ENCODE measurements around the gene ETS2. TPM values are rescaled to one million over a fixed set of nuclear protein-coding genes. Genes with fewer than 3 reads are reported as not detected.
A peak's percentile ranks its signal among the peaks of the same experiment; 100 is the strongest.

The ETS2 gene
- total RNA-seq (10 to 100 TPM; 25.8 to 35.6 TPM), polyA plus RNA-seq (ENCODE audit: insufficient read length in 2 of 2) (10 to 100 TPM; 31.5 to 32.2 TPM)
- long read RNA-seq, donor 1, transcript ETS2-202 (10 exons, 3,766 nt), result major isoform, 5 of 10 reads
- long read RNA-seq, donor 1, partial matches to known transcripts, result 5 of 10 reads
- long read RNA-seq, donor 1, other reads (novel, unspliced or antisense), result 0 of 10 reads
- long read RNA-seq, donor 2, partial matches to known transcripts, result 0 of 1 reads
- long read RNA-seq, donor 2, other reads (novel, unspliced or antisense), result 0 of 1 reads
- long read RNA-seq, donor 3, partial matches to known transcripts, result 0 of 4 reads
- long read RNA-seq, donor 3, other reads (novel, unspliced or antisense), result 0 of 4 reads
- long read RNA-seq, donor 4, transcript ETS2-202 (10 exons, 3,766 nt), result major isoform, 21 of 61 reads
- long read RNA-seq, donor 4, partial matches to known transcripts, result 40 of 61 reads
- long read RNA-seq, donor 4, other reads (novel, unspliced or antisense), result 0 of 61 reads

DNA sequence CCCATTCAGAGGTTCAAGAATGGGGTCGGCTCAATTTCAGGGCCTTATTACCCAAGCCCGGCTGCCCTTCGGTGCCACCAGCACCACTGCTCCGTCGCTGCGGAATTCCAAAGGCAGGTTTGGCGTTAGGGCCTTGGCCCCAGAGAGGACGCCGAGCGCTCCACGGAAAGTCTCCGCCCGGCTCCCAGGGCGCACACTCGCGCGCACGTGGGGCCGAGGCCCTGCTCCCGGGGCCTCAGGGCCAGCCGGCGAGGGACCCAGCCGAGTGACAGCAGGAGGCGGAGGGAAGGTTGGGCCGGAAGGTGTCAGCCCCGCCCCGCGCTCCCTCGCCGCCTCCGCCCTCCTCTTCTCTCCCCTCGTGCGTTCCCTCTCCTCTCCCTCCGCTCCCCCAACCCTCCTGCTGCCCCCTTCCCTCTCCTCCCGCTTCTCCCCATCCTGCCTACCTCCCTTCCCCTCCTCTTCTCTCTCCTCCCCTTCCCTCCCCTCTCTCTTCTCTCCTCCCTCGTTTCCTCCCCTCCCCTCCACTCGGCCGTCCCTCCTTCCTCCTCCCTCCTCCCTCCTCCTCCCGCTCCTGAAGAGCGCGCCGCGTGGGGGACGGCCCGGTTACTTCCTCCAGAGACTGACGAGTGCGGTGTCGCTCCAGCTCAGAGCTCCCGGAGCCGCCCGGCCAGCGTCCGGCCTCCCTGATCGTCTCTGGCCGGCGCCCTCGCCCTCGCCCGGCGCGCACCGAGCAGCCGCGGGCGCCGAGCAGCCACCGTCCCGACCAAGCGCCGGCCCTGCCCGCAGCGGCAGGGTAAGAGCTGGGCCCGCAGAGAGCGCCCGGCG, at the start of gene ETS2:
Gene ETS2 (plus strand): TSS at position 602 of the 825 bp plus-strand sequence. CDS start 4,106 bp downstream, outside the sequence.
- peak within 1 kb of the TSS; percentile 79 for H3K27ac ChIP-seq (ENCODE audit: low read depth, low read length)
- H3K36me3 ChIP-seq (ENCODE audit: control insufficient read depth, insufficient read depth, low read length), result no peaks in the 10 kb centered on the region
- peak within 1 kb of the TSS; percentile 66 for H3K4me3 ChIP-seq (ENCODE audit: low read depth, low read length)
- peak; percentile 69 to 97 (median 76) for DNase-seq (ENCODE audit: low read depth in 4 of 6, low spot score in 6 of 6)
- under 1% methylated on average over 76 of the region's 76 CpGs for WGBS (ENCODE audit: insufficient coverage)
- H3K4me1 ChIP-seq (ENCODE audit: control insufficient read depth, insufficient read depth, low read length), result peaks cover 17% of the 10 kb centered on the region
- H3K27me3 ChIP-seq (ENCODE audit: control insufficient read depth, insufficient read depth, low read length), result no peaks in the 10 kb centered on the region
- no peaks in the 10 kb centered on the region for H3K9me3 ChIP-seq (ENCODE audit: control insufficient read depth, insufficient read depth, low read length)

- Histone ChIP-seq H3K27ac (ENCODE audit: low read depth, low read length) (no peak overlapping the region), H3K9me3 (ENCODE audit: control insufficient read depth, insufficient read depth, low read length) (no peaks in the 10 kb centered on the region), H3K4me1 (ENCODE audit: control insufficient read depth, insufficient read depth, low read length) (peaks cover 4% of the 10 kb centered on the region), H3K27me3 (ENCODE audit: control insufficient read depth, insufficient read depth, low read length) (no peaks in the 10 kb centered on the region), H3K36me3 (ENCODE audit: control insufficient read depth, insufficient read depth, low read length) (no peaks in the 10 kb centered on the region), H3K4me3 (ENCODE audit: low read depth, low read length) (no peak overlapping the region)
- no CpG with 5 or more reads among the region's 3 CpGs for WGBS (ENCODE audit: insufficient coverage)
- no peak for DNase-seq (ENCODE audit: low read depth in 4 of 6, low spot score in 6 of 6)
These were observed 49.0 kb upstream of the ETS2 start for GRCh38 chr21:38756746-38757145.

GRCh38 chr21:38758501-38759214, 47.1 kb upstream of the ETS2 start:
- Histone ChIP-seq H3K9me3 (ENCODE audit: control insufficient read depth, insufficient read depth, low read length) (no peaks in the 10 kb centered on the region), H3K36me3 (ENCODE audit: control insufficient read depth, insufficient read depth, low read length) (no peaks in the 10 kb centered on the region), H3K27me3 (ENCODE audit: control insufficient read depth, insufficient read depth, low read length) (no peaks in the 10 kb centered on the region), H3K27ac (ENCODE audit: low read depth, low read length) (no peak overlapping the region), H3K4me3 (ENCODE audit: low read depth, low read length) (no peak overlapping the region), H3K4me1 (ENCODE audit: control insufficient read depth, insufficient read depth, low read length) (no peaks in the 10 kb centered on the region)
- no CpG with 5 or more reads among the region's 5 CpGs for WGBS (ENCODE audit: insufficient coverage)
- no peak for DNase-seq (ENCODE audit: low read depth in 4 of 6, low spot score in 6 of 6)

DNA sequence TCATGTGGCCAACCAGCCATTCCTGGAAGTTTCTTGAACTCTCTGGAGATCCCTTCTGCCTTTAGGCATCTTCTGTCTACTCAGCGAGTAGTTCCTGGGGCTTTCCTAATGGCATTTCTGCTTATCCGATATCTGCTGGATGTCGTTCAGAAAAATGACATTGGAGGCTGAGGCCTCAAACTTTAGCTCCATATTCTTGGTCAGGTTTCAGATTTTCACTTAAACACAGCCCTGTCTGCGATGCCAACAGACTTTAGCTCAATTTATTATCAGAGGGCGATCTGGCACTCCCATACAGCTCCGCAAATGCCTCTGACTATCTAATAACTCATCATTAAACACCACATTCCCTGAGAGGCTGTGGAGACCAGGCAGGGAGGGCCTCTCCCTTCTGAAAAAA, 46.3 kb upstream of the ETS2 start:
- WGBS (ENCODE audit: insufficient coverage), result 79% methylated on average over 5 of the region's 6 CpGs
- H3K4me1 ChIP-seq (ENCODE audit: control insufficient read depth, insufficient read depth, low read length), result no peaks in the 10 kb centered on the region

DNA sequence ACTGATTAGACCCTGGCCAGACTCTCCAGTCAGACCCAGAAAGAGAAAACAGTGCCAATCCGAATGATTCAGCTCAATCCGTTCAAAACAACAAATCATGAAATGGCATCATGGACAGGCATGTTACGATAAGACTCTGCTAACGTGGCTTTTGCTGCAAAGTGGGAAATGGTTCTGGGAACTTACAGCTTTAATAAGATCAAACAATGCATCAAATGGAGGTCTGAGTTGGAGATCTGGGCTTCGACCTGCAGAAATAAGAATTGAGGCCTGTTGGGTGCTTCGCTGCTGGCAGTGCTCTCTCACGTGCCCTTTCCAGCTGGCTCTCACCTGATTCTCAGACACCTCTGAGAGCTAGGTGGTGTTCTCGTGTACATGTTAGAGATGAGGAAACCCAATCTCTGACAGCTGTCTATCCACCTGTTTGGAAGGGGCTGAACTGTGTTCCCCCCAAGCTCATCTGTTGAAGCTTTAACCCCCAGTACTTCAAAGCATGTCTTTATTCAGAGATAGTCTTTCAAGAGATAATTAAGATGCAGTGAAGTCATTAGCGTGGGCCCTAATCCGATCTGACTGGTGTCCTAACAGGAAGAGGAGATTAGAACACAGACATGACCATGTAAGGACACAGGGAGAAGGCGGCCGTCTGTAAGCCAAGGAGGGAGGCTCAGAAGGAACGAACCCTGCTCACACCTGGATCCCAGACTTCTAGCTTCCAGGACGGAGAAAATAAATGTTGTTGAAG, 45.5 kb upstream of the ETS2 start:
- Histone ChIP-seq H3K27me3 (ENCODE audit: control insufficient read depth, insufficient read depth, low read length) (no peaks in the 10 kb centered on the region), H3K9me3 (ENCODE audit: control insufficient read depth, insufficient read depth, low read length) (no peaks in the 10 kb centered on the region), H3K4me1 (ENCODE audit: control insufficient read depth, insufficient read depth, low read length) (no peaks in the 10 kb centered on the region), H3K27ac (ENCODE audit: low read depth, low read length) (no peak overlapping the region), H3K36me3 (ENCODE audit: control insufficient read depth, insufficient read depth, low read length) (no peaks in the 10 kb centered on the region), H3K4me3 (ENCODE audit: low read depth, low read length) (no peak overlapping the region)
- DNase-seq (ENCODE audit: low read depth in 4 of 6, low spot score in 6 of 6), result no peak
- WGBS (ENCODE audit: insufficient coverage), result 82% methylated on average over 8 of the region's 14 CpGs

More for the DNA sequence above, 46.3 kb upstream of the ETS2 start:
- no peak for DNase-seq (ENCODE audit: low read depth in 4 of 6, low spot score in 6 of 6)
- Histone ChIP-seq H3K4me3 (ENCODE audit: low read depth, low read length) (no peak overlapping the region), H3K27ac (ENCODE audit: low read depth, low read length) (no peak overlapping the region), H3K27me3 (ENCODE audit: control insufficient read depth, insufficient read depth, low read length) (no peaks in the 10 kb centered on the region), H3K9me3 (ENCODE audit: control insufficient read depth, insufficient read depth, low read length) (no peaks in the 10 kb centered on the region), H3K36me3 (ENCODE audit: control insufficient read depth, insufficient read depth, low read length) (no peaks in the 10 kb centered on the region)

DNA sequence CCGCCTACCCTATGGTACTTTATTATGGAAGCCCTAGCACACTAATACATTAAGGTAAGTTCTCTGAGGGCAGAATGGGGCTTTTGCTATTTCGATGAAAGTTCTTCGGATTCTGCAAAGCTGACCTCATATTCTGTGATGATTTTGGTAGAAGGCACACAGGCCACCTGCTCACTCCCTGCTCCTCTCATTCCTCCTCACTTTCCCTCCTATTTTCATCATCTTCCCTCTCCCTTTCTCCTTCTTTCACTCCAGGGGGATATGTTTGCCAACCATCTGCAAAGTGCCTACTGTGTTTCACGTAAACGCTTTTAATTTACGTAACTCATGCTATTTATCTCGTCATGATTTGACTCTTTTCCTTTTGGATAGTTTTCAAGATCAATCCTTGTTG, 45.0 kb upstream of the ETS2 start:
- no peaks in the 10 kb centered on the region for H3K9me3 ChIP-seq (ENCODE audit: control insufficient read depth, insufficient read depth, low read length)
- WGBS (ENCODE audit: insufficient coverage), result no CpG with 5 or more reads among the region's 7 CpGs
- no peak for DNase-seq (ENCODE audit: low read depth in 4 of 6, low spot score in 6 of 6)
- no peak overlapping the region for H3K27ac ChIP-seq (ENCODE audit: low read depth, low read length)
- H3K4me3 ChIP-seq (ENCODE audit: low read depth, low read length), result no peak overlapping the region
- H3K36me3 ChIP-seq (ENCODE audit: control insufficient read depth, insufficient read depth, low read length), result no peaks in the 10 kb centered on the region
- H3K4me1 ChIP-seq (ENCODE audit: control insufficient read depth, insufficient read depth, low read length), result no peaks in the 10 kb centered on the region
- no peaks in the 10 kb centered on the region for H3K27me3 ChIP-seq (ENCODE audit: control insufficient read depth, insufficient read depth, low read length)

- no peak overlapping the region for H3K27ac ChIP-seq (ENCODE audit: low read depth, low read length)
- whole genome bisulfite sequencing (ENCODE audit: insufficient coverage), result 79% methylated on average over 2 of the region's 4 CpGs
These were observed 44.2 kb upstream of the ETS2 start for GRCh38 chr21:38761531-38761930.

GRCh38 chr21:38765056-38765455, 40.7 kb upstream of the ETS2 start:
- WGBS (ENCODE audit: insufficient coverage), result 85% methylated on average over 5 of the region's 6 CpGs

More at GRCh38 chr21:38761531-38761930, 44.2 kb upstream of the ETS2 start:
- H3K36me3 ChIP-seq (ENCODE audit: control insufficient read depth, insufficient read depth, low read length), result no peaks in the 10 kb centered on the region
- no peak for DNase-seq (ENCODE audit: low read depth in 4 of 6, low spot score in 6 of 6)
- H3K4me3 ChIP-seq (ENCODE audit: low read depth, low read length), result no peak overlapping the region
- no peaks in the 10 kb centered on the region for H3K27me3 ChIP-seq (ENCODE audit: control insufficient read depth, insufficient read depth, low read length)
- no peaks in the 10 kb centered on the region for H3K4me1 ChIP-seq (ENCODE audit: control insufficient read depth, insufficient read depth, low read length)
- H3K9me3 ChIP-seq (ENCODE audit: control insufficient read depth, insufficient read depth, low read length), result no peaks in the 10 kb centered on the region

More at GRCh38 chr21:38765056-38765455, 40.7 kb upstream of the ETS2 start:
- no peaks in the 10 kb centered on the region for H3K4me1 ChIP-seq (ENCODE audit: control insufficient read depth, insufficient read depth, low read length)
- H3K9me3 ChIP-seq (ENCODE audit: control insufficient read depth, insufficient read depth, low read length), result no peaks in the 10 kb centered on the region
- H3K27me3 ChIP-seq (ENCODE audit: control insufficient read depth, insufficient read depth, low read length), result no peaks in the 10 kb centered on the region
- no peak overlapping the region for H3K4me3 ChIP-seq (ENCODE audit: low read depth, low read length)
- H3K36me3 ChIP-seq (ENCODE audit: control insufficient read depth, insufficient read depth, low read length), result no peaks in the 10 kb centered on the region
- H3K27ac ChIP-seq (ENCODE audit: low read depth, low read length), result no peak overlapping the region
- no peak for DNase-seq (ENCODE audit: low read depth in 4 of 6, low spot score in 6 of 6)
